Mesodermal cell (in vitro differentiated cells): ENCODE measurements around the gene TMEM219.
"Not testable (repeated sequence)": the region's sequence is repeated elsewhere in the genome, so short reads cannot be mapped to it uniquely, and the experiment has no call there.

Experiments
- H3K27ac ChIP-seq: 2 replicates; pipeline ENCODE4 v1.7.0; 2013; ENCODE audit warnings: mild to moderate bottlenecking, low read depth, low read length, moderate library complexity; ENCODE audit not compliant: severe bottlenecking
- H3K36me3 ChIP-seq: 2 replicates; pipeline ENCODE4 v1.7.1; 2013; ENCODE audit warnings: mild to moderate bottlenecking, low read length, moderate library complexity; ENCODE audit not compliant: control insufficient read depth, insufficient read depth
- H3K4me1 ChIP-seq: one replicate; pipeline ENCODE4 v1.7.1; 2013; ENCODE audit warnings: mild to moderate bottlenecking, low read length; ENCODE audit not compliant: insufficient read depth, control insufficient read depth, poor library complexity, severe bottlenecking
- H3K4me3 ChIP-seq: 2 replicates; pipeline ENCODE4 v1.7.0; 2013; ENCODE audit warnings: low read length, control low read depth, mild to moderate bottlenecking; ENCODE audit not compliant: insufficient read depth, poor library complexity, severe bottlenecking; ENCODE audit errors: extremely low read depth
- H3K9me3 ChIP-seq: 2 replicates; pipeline ENCODE4 v1.7.1; 2013; ENCODE audit warnings: mild to moderate bottlenecking, low read length, moderate library complexity; ENCODE audit not compliant: control insufficient read depth
- WGBS, 2 experiments: methylation state at CpG; one replicate each; pipeline ENCODE4 v1.1.5; 2013; ENCODE audit warnings: missing lambda C conversion rate in 2 of 2; ENCODE audit not compliant: insufficient coverage in 2 of 2; 5-methylcytosine and 5-hydroxymethylcytosine counted together

The TMEM219 gene

DNA sequence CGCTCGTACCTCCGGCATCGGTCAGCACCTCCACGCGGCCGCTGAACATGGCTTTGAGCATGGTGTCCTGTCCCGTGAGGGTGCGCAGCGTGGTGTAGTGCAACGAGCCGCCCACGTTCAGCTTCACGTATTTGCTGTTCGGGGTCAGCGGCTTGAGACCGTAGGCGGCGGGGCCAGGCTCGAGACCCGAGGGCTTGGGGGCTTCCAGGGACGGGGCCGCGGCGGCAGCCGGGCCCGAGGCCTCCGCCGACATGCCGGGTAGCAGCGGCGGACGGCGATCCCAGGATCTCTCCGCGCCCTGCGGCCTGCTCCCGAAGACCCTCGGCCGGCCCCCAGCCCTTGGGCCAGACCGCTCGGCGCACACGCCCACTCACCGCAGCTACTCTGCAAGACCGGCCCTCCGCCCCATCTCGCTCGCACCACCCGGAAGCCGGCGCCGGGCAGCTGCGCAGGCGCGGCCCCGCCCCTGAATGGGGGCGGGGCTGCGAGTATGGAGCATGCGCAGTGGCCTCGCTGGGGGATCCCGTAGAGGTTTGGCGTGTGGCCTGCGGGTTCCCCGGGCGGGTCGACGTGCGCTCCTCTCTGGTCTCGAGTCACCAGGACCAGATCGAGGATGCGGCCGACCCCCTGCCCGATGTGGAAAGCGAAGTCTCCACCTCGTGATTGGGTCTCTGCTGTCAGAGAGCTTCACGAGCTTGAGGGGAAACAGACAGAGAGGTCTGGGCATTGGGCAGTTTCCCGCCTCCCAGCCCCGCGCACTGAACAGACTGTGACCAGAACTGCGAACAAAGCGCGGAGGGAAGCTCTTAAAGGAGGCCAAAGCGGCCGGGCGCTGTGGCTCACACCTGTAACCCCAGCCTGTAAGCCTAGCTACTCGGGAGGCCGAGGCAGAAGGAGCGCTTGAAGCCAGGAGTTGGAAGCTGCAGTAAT lies 35.8 kb upstream of the TMEM219 start, which contains the start of gene KCTD13:
TSS of gene KCTD13 (minus strand) at position 446 of the 930 bp plus-strand sequence. CDS start at position 253, 193 bp downstream.
- H3K9me3 ChIP-seq = no peaks in the 10 kb centered on the region
- WGBS, 2 experiments = 1% methylated on average over 77 to 83 of the region's 89 CpGs
- peaks cover 11% of the 10 kb centered on the region for H3K4me1 ChIP-seq
- H3K4me3 ChIP-seq = peak within 1 kb of the TSS; percentile 86
- H3K27ac ChIP-seq = peak within 1 kb of the TSS; percentile 76
- peaks cover 21% of the 10 kb centered on the region for H3K36me3 ChIP-seq

DNA sequence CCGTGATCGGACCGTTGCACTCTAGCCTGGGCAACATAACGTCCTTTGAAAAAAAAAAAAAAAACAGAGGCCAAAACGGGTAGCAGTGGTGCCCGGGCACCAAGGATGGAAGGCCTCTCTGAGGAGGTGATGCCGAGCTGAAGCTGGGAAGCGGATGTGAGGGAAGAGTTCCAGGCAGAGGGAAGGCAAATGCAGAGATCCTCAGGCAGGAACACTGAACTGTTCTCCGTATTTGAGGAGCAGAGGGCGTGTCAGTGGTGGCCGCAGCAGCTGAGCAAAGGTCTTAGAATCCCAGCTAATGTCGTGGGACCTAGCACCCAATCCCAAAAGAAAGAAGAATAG lies 35.2 kb upstream of the TMEM219 start:
- 18% methylated on average over 12 of the region's 12 CpGs for WGBS, 2 experiments
- peaks cover 16% of the 10 kb centered on the region for H3K36me3 ChIP-seq
- H3K9me3 ChIP-seq = no peaks in the 10 kb centered on the region
- peaks cover 11% of the 10 kb centered on the region for H3K4me1 ChIP-seq
- peak overlapping the region; percentile 76 for H3K27ac ChIP-seq
- H3K4me3 ChIP-seq = peak overlapping the region; percentile 86

DNA sequence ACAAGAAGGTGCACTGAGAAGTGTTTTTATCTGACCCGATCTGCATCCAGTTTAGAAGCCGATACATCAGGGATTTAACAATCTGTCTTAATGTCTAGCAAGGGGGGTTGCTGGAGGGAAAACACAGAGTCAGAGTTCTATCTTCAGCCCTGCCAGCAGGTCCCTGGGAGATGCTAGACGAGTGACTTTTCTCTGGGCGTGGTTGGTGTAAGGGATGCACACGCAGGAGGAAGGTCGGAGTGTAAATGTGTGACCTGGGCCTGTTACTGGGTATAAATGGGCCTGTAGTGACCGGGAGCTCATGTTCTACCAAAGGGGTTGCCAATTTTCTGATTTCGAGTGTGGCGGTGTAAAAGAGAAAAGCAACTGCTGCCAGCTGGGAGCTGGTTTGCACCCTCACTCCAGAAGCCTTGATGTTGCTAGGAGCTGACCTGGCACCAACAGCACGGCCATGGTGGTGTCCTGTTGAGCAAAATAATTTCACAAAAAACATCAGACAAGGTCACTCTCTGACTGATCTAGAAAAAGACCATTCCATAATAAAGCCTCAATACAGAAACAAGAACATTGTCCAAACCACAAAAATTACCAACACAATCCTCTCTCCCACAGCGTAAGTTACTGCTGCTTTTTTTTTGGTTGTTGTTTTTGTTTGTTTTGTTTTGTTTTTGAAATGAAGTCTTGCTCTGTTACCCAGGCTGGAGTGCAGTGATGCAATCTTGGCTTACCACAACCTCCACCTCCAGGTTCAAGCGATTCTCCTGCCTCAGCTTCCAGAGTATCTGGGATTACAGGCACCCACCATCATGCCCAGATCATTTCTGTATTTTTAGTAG lies 34.6 kb upstream of the TMEM219 start:
- Histone ChIP-seq H3K4me3 (peak overlapping the region; percentile 86), H3K36me3 (peaks cover 13% of the 10 kb centered on the region), H3K4me1 (peaks cover 11% of the 10 kb centered on the region), H3K27ac (no peak overlapping the region), H3K9me3 (no peaks in the 10 kb centered on the region)
- WGBS, 2 experiments = 82 to 84% methylated on average over 8 to 9 of the region's 12 CpGs

DNA sequence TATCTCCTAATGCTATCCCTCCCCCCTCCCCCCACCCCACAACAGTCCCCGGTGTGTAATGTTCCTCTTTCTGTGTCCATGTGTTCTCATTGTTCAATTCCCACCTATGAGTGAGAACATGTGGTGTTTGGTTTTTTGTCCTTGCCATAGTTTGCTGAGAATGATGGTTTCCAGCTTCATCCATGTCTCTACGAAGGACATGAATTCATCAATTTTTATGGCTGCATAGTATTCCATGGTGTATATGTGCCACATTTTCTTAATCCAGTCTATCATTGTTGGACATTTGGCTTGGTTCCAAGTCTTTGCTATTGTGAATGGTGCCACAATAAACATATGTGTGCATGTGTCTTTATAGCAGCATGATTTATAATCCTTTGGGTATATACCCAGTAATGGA lies 30.1 kb upstream of the TMEM219 start:
- not testable (repeated sequence) for H3K4me3 ChIP-seq, H3K4me1 ChIP-seq, H3K9me3 ChIP-seq, H3K36me3 ChIP-seq, H3K27ac ChIP-seq
- no CpG with 5 or more reads among the region's 2 CpGs for WGBS, 2 experiments

DNA sequence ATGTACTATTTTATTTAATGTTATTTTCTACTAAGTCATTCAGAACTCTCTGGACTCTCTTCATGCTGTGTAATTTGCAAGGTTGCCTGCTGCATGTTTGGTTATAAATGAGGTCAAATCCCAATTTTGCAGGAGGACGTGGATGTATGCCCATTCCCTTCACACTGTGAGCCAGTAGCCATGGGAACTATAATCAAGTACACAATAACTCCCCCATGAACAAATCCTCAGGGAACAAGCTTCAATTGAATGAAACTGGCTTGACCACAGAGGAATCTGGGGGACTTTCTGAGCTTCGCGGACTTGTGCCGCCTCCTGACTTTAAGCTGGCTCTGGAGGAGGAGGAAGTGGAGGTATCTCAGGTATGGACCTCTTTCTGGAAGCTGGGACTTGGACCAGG lies 21.2 kb upstream of the TMEM219 start:
- no peaks in the 10 kb centered on the region for H3K36me3 ChIP-seq
- no peaks in the 10 kb centered on the region for H3K4me1 ChIP-seq
- no peak overlapping the region for H3K27ac ChIP-seq
- H3K4me3 ChIP-seq = no peak overlapping the region
- 92 to 100% methylated on average over 3 to 4 of the region's 4 CpGs for WGBS, 2 experiments
- H3K9me3 ChIP-seq = peaks cover 7% of the 10 kb centered on the region

DNA sequence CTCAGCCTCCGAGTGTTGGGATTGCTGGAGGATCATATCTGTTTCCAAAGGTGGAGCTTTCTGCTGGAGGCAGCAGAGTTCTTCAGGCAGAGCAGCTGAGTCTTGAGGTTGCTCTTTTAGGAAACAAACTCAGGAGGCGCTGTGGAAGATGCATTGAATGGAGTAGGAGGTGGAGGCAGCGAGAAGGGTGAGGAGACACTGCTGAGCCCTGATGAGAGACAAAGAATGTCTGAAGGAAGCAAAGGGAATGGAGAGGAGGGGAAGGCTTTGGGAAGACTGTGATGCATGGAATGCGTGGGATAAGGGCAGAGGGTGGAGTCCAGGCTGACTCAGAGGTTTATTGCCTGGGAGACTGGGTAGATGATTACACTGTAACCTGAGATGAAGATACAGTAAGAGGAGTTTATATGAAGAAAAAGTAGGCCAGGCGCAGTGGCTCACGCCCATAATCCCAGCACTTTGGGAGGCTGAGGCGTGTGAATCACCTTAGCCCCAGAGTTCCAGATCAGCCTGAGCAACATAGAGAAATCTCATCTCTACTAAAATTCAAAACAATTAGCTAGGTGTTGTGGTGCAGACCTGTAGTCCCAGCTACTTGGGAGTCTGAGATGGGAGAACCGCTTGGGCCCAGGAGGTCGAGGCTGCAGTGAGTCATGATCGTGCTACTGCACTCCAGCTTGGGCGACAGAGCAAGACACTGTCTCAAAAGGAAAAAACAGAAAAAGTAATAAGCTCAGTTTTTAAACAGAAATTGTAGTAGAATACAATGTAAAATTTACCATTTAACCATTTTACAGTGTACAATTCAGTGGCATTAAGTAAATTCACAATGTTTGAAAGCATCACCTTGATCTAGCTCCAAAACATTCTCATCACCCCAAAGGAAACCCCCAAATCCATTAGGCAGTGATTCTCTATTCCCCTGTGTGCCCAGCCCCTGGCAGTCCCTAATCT lies 17.8 kb upstream of the TMEM219 start:
- H3K27ac ChIP-seq = peak overlapping the region; percentile 98
- H3K36me3 ChIP-seq = no peaks in the 10 kb centered on the region
- H3K4me3 ChIP-seq = no peak overlapping the region
- H3K9me3 ChIP-seq = peaks cover 7% of the 10 kb centered on the region
- H3K4me1 ChIP-seq = no peaks in the 10 kb centered on the region
- WGBS, 2 experiments = 54 to 56% methylated on average over 6 to 11 of the region's 11 CpGs

DNA sequence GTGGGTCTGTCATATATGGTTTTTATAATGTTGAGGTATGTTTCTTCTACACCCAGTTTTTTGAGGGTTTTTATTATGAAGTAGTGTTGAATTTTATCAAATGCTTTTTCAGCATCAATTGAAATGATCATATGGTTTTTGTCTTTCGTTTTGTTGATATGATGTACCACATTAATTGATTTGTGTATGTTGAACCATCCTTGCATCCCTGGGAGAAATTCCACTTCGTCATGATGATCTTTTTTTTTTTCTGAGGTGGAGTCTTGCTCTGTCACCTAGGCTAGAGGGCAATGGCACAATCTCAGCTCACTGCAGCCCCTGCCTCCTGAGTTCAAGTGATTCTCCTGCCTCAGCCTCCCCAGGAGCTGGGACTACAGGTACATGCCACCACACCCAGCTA lies 14.0 kb upstream of the TMEM219 start:
- Histone ChIP-seq H3K4me3 (no peak overlapping the region), H3K36me3 (no peaks in the 10 kb centered on the region), H3K4me1 (no peaks in the 10 kb centered on the region), H3K27ac (no peak overlapping the region), H3K9me3 (no peaks in the 10 kb centered on the region)
- WGBS, 2 experiments = 83 to 100% methylated on average over 1 to 2 of the region's 2 CpGs

DNA sequence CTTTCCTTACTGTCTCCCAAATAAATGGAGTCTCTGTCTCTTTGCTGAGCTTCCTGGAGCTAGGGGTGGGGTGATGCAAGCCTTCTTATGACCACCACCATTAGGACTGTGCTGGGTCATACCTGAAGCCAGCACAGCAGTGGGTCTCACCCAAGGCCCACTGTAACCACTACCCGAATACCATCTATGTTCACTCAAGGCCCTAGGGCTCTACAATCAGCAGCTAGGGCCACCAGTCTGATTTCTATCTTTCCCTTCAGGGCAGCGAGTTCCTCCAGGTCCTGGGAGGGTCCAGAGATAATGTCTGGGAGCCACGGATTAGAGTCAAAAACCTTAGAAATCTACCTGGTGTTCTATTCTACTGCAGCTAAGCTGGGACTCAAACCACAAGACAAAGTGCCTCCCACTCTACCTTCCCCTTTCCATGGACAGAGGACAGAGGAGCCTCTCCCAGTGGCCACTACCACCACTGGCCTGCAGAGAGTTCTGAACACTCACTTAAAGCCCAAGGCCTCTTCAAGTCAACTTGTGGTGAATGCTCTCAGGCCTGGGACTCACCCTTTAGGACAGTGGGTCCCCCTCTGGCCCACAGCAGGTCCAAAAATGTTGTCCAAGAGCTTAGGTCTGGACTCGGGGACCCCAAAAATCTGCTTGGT lies 10.9 kb upstream of the TMEM219 start:
- WGBS, 2 experiments = 92 to 93% methylated on average over 3 to 4 of the region's 4 CpGs
- no peaks in the 10 kb centered on the region for H3K36me3 ChIP-seq
- H3K4me3 ChIP-seq = no peak overlapping the region
- H3K27ac ChIP-seq = no peak overlapping the region
- no peaks in the 10 kb centered on the region for H3K4me1 ChIP-seq
- no peaks in the 10 kb centered on the region for H3K9me3 ChIP-seq

DNA sequence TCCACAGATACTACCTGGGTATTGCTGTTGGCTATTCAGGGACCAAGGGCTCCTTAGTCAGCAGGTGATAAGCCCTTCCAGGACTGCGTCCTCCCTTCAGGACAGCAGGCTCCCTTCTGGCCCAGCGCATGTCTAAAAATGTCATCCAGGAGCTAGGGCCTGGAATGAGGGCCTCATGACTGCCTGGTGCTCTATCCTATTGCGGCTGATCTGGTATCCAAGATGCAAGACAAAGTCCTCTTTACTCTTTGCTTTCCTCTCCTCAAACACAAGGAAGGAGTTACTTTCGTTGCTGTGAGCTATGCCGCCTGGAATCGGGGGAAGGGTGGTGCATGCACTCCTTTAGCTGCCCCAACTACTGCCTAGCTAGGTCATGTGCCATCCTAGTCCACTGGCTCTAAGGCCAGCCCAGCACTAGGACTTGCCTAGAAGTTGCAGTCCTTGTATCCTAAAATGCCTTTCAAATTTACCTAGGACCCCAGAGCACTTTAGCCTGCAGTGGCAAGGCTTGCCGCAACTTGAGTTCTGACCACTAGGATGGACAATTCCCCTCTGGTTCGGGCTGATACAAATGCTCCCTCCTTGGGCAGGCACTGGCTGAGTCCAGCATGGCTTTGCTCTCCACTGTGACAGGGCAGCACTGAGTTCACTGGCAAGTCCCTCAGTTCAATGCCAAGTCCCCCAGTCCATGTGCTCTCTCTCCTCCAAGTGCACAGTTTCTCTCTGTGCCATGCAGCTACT lies 10.1 kb upstream of the TMEM219 start:
- no peak overlapping the region for H3K27ac ChIP-seq
- no peaks in the 10 kb centered on the region for H3K4me1 ChIP-seq
- no peak overlapping the region for H3K4me3 ChIP-seq
- H3K36me3 ChIP-seq = no peaks in the 10 kb centered on the region
- 86 to 92% methylated on average over 7 to 8 of the region's 8 CpGs for WGBS, 2 experiments
- H3K9me3 ChIP-seq = no peaks in the 10 kb centered on the region
